NCI-H146 (cell line): Measurements from ENCODE around the gene STT3A.
"Not testable (repeated sequence)": the region's sequence is repeated elsewhere in the genome, so short reads cannot be mapped to it uniquely, and the experiment has no call there.

Experiments used
- DNase-seq: peaks from one replicate; lab custom pipeline; 2025; lab: John Stamatoyannopoulos, UW

STT3A gene

GRCh38 chr11:125592305-125593113, at the start of gene STT3A:
STT3A (plus strand) TSS chr11:125592852; CDS start chr11:125595916, 3,064 bp downstream.
- peak; percentile 99 for DNase-seq

- DNase-seq: no peak
These were observed 41.9 kb upstream of the STT3A start for GRCh38 chr11:125550780-125551179.

GRCh38 chr11:125551835-125552342, 40.8 kb upstream of the STT3A start:
- no peak for DNase-seq

GRCh38 chr11:125552927-125553326, 39.7 kb upstream of the STT3A start:
- DNase-seq: no peak

DNA sequence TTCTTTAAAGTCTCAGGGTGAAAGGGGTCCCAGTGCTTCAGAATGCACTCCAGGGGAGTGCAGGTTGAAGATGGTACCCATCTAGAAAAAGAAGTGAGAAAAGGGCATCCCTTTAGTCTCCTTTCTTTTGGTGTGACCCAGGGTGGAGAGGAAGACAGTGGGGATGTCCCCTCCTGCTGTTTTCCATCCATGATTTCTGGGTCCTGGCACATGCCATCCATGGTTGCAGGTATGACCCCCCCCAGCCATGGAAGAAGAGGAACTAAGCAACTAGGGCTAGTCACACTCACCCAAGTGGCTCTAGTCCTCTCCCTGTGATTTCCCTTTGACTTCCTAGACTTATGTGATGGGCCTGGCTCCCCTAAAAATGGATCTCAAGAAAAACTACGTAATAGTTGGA, 39.3 kb upstream of the STT3A start:
- no peak for DNase-seq

GRCh38 chr11:125554038-125554437, 38.6 kb upstream of the STT3A start:
- DNase-seq: no peak

DNA sequence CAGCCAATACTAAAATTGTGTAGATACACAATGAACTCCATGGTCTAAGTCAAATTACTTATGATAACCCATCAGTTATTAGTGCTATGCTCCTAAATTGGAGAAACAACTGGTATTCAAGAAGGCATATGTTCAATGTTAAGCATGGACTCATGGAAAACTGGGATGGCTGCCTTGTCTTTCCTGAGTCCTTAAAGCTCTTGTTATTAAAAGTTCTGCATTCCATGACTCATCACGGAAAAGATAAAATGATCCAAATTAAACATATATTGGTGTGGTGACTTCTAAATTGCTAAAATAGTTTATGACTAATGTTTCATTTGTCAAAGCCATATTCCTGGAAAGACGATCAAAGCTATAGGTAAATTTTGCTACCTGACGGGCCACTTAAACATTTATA, 32.8 kb upstream of the STT3A start:
- no peak for DNase-seq

GRCh38 chr11:125561924-125562323, 30.7 kb upstream of the STT3A start:
- no peak for DNase-seq

DNA sequence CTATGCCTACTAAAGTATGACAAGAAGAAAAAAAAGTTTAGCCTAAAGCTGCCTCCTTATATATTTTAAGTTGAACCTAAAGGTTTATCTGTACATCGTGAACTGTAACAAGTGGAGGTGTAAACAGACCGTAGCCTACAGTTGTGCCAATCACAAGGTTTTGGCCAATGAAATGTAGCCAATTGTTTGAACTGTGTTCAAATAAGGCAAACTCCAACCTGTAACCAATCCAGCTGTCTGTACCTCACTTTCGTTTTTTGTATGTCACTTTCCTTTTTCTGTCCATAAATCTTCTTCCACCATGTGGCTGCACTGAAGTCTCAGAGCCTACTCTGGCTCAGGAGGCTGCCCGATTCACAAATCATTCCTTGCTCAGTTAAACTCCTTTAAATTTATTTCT, 30.2 kb upstream of the STT3A start:
- no peak for DNase-seq

- no peak for DNase-seq
These were observed 28.3 kb upstream of the STT3A start for GRCh38 chr11:125564357-125564756.

DNA sequence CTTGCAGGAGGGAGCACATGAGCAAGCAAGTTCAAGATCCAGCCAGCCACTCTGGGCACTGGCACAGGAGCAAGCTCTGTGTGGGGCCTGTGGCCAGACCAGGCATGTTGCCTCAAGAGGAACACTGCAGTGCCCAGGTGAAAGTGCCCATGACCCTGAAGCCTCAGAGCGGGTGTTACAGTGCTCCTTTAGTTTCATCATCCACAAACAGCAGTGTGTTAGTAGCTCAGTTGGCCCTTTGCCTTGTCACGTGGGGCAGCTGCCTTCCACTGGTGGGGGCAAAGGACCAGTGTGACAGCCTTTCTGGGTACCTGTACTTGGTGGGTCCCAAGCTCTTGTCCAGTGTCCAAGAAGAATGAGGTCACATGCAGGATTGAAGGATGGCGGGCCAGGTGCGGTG, 26.4 kb upstream of the STT3A start:
- DNase-seq: no peak

GRCh38 chr11:125568970-125569914, 23.4 kb upstream of the STT3A start, which contains the start of gene EI24:
EI24 (plus strand) TSS chr11:125569477; CDS start chr11:125572528, 3,051 bp downstream.
- DNase-seq: peak; percentile 92

DNA sequence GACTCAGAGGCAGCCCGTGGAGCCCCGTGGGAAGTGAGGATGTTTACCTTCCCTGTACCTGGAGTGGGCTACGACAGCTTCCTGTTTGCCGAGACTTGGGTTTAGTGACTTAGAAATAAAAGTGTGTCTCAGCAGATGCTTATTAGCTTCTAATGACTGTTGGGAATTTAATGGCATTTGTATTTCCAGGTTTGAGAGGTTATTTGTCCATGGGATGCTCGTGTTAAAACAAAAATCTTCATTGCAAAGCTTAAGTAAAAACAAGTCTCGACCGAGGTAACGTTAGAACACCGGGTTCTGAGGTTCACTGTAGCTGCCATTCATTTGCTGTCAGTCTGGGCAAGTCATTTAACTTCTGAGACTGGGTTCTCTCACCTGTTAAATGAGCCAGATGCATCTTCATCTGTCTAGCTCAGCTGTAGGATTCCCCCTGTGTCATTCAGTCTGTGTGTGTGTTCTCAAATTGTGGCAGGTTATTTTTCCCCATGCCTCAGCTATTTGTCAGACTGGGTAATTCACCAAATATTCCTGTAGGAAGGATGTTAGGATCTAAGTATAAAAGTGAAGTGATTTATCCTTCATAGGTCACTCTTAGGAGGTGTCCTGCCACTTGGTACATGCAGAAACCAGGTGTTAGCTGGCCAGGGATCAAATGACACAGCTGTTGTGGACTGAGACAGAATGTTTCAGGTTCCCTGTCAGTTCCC, 22.6 kb upstream of the STT3A start:
- no peak for DNase-seq

- DNase-seq: no peak
These were observed 21.7 kb upstream of the STT3A start for GRCh38 chr11:125570952-125571351.

- DNase-seq: no peak
These were observed 19.7 kb upstream of the STT3A start for GRCh38 chr11:125572916-125573315.

- not testable (repeated sequence) for DNase-seq
These were observed 15.5 kb upstream of the STT3A start for GRCh38 chr11:125577181-125577580.

- DNase-seq: no peak
These were observed 13.9 kb upstream of the STT3A start for GRCh38 chr11:125578783-125579182.

DNA sequence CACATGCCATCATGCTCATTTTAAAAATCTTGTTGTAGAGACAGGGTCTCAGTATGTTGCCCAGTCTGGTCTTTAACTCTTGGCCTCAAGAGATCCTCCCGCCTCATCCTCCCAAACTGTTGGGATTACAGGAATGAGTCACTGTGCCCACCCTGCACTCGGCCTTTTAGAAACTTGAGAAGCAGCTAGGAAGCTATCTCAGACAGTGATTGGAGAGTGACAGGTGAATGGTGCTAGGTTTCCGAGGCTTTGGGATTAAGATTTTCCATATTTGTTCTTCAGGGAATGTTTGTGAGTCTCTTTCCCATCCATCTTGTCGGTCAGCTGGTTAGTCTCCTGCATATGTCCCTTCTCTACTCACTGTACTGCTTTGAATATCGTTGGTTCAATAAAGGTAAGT, 12.8 kb upstream of the STT3A start:
- DNase-seq: no peak

- no peak for DNase-seq
These were observed 9.2 kb upstream of the STT3A start for GRCh38 chr11:125583496-125583895.

DNA sequence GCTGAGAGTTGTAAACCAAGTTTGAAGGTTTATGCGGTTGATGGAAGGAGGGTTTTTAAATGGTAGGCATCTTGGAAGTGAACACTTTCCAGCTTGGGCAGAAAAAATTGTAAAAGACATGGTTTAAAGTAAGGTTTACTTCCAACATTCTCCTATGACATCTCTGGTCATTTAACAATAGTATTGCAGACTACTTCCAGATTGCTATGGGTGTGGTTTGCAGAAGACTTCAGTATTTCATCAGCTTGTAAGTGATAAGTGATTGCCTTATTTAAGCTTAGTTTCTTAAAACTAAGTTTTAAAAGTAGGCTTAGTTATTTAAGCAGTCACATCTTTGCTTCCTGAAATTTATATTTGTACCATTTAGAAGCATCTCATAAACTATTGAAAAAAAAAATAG, 7.2 kb upstream of the STT3A start:
- DNase-seq: no peak

- DNase-seq: no peak
These were observed 6.0 kb upstream of the STT3A start for GRCh38 chr11:125586623-125587022.

DNA sequence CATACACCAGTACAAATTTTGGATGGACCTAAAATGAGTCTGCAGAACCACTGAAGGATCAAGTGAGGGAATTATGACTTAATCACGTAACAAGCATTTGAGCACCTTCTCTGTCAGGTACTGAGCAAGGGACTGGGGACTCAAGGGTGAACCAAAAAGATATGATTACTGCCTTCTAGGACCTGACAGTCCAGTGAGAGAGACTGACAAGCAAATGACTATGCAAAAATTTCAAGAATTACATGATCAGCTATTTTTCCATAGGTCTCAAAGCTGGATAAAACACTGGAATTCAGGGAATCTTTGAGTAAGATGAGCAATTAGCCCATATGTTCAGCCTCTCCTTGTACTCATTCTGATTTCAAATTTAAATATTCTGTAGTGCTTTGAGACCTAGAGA, 5.2 kb upstream of the STT3A start:
- DNase-seq: no peak
